B cell (primary cell): ENCODE results near the gene TBPL2.
"Not testable (repeated sequence)": the region's sequence is repeated elsewhere in the genome, so short reads cannot be mapped to it uniquely, and the experiment has no call there.

ENCODE experiments used
- EZH2 ChIP-seq: IDR thresholded peaks from 2 replicates; pipeline ENCODE4 v1.6.1; 2012; ENCODE audit warnings: borderline replicate concordance, low read depth, mild to moderate bottlenecking, moderate library complexity, low read length; ENCODE audit not compliant: insufficient read depth, poor library complexity, severe bottlenecking
- TF ChIP-seq, protein P1 (sequence below): fragments of 200-600 bp; IDR thresholded peaks from one replicate; pipeline ENCODE4 v1.8.0; 2022; ENCODE audit warnings: antibody characterized with exemption, mild to moderate bottlenecking

DNA sequence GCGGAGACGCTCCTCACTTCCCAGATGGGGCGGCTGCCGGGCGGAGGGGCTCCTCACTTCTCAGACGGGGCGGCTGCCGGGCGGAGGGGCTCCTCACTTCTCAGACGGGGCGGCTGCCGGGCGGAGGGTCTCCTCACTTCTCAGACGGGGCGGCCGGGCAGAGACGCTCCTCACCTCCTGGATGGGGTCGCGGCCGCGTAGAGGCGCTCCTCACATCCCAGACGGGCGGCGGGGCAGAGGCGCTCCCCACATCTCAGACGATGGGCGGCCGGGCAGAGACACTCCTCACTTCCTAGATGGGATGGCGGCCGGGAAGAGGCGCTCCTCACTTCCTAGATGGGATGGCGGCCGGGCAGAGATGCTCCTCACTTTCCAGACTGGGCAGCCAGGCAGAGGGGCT, 16.0 kb upstream of the TBPL2 start:
- TF ChIP-seq, protein P1, sequence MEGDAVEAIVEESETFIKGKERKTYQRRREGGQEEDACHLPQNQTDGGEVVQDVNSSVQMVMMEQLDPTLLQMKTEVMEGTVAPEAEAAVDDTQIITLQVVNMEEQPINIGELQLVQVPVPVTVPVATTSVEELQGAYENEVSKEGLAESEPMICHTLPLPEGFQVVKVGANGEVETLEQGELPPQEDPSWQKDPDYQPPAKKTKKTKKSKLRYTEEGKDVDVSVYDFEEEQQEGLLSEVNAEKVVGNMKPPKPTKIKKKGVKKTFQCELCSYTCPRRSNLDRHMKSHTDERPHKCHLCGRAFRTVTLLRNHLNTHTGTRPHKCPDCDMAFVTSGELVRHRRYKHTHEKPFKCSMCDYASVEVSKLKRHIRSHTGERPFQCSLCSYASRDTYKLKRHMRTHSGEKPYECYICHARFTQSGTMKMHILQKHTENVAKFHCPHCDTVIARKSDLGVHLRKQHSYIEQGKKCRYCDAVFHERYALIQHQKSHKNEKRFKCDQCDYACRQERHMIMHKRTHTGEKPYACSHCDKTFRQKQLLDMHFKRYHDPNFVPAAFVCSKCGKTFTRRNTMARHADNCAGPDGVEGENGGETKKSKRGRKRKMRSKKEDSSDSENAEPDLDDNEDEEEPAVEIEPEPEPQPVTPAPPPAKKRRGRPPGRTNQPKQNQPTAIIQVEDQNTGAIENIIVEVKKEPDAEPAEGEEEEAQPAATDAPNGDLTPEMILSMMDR, result not testable (repeated sequence)
- not testable (repeated sequence) for TF ChIP-seq EZH2
